GM19328 (cell line): Measurements from ENCODE around the gene CBFA2T3.

Experiments used
- ATAC-seq: cut with Tn5 transposase; IDR thresholded peaks from one replicate; pipeline ENCODE4 v1.9.1; 2021; ENCODE audit warnings: mild to moderate bottlenecking, moderate library complexity; ENCODE audit not compliant: unreplicated experiment

Gene CBFA2T3

DNA sequence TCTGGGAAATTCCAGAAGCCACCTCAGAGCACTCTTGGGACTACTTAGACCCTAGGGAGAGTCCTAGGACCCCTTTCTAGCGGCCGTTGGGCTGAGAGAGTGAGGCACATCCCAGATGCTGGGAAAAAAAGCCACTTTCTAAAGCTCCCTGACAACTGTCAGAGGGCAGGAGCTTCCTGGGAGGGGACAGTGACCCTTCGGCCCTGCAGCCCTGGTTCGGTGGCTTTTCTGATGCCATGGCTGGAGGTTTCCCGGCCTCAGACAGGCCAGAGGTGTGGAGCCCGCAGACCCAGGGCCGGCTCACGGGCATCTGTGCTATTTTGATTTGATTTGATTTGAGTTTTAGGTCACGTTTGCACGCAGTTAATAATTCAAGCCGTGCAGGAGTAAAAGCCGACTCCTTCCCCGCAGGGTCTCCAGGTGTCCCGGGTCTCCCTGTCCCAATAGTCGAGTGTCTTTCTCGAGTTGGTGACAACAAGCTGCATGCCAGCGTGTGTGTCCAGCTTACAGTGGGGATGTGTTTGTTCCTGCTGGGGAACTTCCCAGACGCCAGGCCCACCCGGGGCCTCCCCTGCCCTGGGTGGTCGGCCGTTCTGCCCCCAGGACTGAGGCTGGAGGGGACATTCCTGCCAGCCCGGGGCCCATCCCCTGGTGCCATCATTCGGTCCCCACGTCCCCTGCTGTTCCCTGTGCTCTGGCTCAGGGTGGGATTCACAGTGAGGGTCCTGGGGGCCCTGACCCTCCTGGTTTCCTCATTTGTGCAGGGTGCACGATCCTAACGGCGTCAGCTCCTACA is 1.0 kb upstream of the CBFA2T3 start:
- ATAC-seq, result no peak

DNA sequence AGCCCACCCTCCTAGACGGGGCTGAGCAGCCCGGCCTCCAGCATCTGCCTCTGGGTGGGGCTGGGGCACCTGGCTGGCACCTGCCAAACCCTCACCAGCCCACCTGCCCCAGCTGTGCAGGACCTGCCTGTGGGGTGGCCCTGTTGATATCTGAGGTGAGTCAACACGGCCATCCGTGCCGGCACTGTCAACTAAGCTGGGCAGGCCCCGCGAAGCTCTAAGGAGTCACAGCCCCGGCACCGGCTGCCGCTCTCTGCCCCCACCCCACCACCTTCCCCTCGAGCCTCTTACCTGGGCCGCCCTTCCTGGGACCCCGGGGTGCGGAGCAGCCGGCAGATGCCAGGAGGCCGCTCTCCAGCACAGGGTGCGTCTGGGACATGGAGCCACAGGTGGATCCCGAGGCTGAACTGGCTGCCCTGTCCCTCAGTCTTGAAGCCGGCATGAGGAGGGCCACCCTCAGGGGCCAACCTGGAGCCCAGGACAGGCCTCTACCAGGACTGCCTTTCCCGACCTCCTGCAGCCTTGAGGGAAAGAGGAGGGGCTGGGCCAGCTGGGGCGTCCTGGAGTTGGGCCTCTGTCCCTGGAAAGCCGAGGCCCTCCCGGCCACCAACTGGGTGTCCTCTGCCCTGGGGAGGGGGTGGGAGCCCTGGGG is 515 bp downstream of the CBFA2T3 start:
- no peak for ATAC-seq

DNA sequence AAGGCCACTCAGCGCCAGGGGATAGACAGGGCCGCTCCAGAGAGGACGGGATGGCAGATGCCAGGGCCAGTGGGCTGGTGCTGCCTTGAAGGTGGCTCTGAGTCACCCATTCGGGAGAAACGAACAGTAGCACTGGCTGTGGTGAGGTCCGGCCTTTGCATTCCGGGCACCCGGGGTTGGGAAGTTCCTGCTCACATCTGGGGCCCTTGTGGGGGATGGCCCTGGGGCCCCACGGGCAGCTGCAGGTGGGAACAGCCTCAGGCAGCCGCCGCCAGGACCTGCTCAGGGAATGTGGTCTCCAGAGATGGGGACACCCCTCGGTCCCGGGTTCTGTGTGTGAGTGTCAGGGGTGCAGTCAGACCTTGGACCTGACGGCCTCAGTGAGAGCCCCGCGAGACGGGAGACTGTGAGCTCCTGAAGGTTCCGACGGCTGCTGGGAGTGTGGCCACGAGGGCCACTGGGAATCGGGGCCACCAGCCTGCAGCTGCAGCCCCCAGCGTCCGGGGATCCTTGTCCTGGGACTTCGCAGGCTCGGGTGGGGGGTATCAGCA is 1.4 kb downstream of the CBFA2T3 start:
- no peak for ATAC-seq

- ATAC-seq, result no peak
These were observed 2.1 kb downstream of the CBFA2T3 start for GRCh38 chr16:88974916-88975215.

DNA sequence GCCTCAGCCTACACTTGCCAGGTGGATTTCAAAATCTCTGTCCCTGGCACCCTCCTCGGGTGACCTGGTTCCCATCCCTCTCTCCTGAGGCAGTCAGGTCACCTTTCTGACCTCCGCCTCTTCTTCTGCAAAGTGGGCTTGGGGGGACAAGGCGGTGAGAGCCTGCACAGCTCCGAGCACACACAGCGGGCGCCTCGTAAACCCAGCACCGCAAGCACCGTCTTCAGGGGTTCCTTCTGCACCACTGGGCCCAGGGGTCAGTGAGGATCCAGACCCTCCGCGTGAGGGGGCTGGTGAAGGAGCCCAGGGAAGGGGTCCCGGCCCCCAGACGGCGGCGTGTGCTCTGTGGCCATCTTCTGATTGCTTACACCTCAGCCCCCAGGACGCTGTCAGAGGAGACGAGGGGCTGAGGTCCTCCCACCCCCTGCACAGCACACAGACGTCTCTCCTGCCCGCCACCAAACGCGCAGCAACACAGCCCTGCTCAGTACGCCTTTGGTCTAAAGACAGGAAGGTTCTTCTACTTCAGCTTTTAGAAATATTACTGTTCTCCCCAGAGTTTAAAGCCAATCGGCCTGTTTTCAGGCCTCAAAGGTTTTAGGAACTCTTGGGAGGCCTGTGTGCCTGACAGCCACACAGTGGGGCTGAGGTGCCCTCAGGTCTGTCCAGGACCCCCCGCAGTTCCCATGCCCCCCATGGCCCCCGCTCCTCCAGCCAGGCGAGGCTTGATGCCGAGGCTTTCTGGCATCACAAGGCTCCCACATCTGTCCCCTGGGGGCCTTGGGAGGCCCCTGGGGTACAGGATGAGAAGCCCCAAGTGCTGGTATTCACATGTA is 2.7 kb downstream of the CBFA2T3 start:
- ATAC-seq, result no peak

DNA sequence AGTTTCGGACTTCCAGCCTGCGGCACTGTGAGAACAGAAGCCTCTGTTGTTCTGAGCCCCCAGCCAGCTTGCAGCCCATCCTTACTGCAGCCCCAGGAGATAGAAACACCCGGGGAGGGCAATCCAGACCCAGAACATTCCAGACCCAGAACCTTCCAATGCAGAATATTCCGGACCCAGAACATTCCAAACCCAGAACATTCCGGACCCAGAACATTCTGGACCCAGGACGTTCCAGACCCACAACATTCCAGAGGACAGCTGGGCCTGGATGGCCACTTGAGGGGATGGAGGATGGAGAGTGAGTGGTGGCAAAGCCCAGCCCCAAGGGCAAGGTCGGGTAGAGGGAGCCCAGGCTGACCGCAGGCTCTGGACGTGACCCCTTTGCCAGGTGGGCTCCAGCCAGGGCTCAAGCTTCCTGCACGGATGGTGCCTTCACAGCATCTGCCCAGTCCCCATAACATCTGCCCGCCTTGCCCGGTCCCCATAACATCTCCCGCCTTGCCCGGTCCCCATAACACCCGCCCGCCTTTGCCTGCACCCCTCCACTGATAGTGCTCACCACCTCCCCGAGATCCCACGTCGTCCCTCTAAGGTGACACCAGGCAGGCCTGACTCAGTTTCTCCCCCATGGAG is 3.5 kb downstream of the CBFA2T3 start:
- no peak for ATAC-seq

GRCh38 chr16:88973007-88973410 is 4.0 kb downstream of the CBFA2T3 start:
- no peak for ATAC-seq

DNA sequence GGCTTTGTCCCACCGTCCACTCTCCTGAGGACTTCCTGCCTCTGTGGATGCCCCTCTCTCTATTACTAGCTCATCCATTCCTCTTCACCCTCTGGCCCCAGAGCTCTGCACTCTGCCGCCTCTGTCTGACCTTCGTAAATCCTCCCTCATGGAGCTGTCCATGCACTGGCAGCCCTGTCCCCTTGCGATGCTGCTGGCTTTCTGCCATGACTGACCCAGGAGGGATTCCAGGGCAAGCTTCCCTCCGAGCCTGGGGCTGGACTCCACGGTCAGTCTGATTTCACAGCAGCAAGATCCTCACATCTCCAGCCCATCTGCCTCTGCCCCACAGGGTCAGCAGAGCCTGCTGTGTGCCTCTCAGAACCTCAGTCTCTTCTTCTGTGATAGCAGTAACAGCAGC is 4.7 kb downstream of the CBFA2T3 start:
- ATAC-seq, result no peak

DNA sequence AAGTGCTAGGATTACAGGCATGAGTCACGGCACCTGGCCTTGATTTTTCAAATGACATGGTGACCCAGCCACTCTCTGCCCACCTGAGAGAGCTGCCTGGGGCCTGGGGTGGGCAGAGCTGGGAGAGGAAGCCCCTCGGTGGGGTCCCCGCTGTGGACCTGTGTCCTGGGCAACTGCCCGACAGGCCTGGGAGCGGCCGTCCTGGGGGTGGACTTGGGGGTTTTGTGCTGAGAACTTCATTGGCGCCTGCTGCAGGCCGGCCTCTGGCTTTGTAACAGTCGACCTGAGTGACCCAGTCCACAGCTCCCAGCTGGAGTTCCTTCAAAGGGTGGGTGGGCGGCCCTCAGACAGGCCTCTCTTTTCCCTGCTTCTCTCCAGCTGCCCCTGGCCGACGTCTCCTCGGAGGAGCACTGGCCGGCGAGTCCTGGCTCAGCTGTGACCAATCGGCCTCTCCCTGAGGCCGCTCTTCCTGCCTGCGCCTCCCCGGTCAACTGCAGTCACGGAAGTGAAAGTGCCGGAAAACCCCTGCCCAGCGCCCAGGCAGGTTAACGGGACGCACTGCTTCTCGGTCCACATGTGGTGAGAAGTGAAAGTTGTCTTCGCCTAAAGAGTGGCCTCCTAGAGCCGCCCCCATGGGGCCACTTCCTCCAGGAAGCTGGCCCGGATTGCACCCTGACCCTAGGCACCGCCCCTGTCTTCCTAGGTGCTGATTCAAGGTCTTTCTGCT is 5.5 kb downstream of the CBFA2T3 start:
- ATAC-seq, result no peak

DNA sequence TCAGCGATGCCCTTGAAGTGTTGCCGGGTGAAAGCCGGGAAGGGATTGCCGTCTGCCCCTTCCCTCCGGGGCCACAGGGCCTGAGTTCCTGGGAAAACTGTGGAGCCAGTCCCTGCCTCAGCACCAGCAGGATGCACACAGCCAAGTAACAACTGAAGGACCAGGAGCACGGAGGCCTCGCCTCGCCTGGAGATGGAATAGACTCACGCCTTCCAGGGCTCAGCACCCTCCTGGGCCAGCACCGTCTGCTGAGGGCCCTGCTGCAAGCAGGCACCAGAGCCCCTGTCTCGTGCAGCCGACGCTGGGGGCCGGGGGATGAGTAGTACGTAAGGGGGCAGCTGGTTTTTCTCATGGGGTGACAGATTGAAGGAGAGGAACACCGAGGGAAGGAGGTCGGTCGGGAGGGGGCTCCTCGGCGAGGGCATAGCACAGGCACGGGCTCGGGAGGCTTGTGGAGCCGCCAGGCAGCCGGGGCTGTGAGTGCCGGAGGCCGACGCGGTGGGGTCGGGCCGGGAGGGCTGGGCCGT is 6.4 kb downstream of the CBFA2T3 start:
- no peak for ATAC-seq

GRCh38 chr16:88970050-88970449 is 7.0 kb downstream of the CBFA2T3 start:
- ATAC-seq, result no peak

DNA sequence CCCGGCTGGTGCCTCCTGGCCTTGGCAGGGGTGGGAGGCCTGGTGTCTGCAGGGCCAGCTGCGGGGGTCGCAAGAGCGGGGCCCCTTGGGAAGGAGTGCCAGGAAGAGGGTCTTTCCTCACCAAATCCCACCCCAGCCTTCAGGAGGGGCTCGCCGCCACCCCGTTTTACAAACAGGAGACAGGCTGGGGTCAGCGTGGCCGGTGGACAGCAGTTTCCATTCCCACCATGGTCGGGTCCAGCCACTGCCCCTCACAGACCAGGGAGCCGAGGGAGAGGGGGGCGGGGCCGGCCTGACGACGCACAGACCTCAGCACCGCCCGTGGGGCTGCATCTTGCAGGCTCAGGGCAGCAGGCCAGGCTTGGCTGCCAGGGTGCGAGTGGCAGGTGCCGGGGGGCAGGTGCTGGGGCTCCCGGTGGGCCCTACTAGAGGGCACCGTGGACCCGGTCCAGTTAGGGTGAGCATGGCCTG is 7.6 kb downstream of the CBFA2T3 start:
- no peak for ATAC-seq

- no peak for ATAC-seq
These were observed 8.3 kb downstream of the CBFA2T3 start for GRCh38 chr16:88968589-88969280.

DNA sequence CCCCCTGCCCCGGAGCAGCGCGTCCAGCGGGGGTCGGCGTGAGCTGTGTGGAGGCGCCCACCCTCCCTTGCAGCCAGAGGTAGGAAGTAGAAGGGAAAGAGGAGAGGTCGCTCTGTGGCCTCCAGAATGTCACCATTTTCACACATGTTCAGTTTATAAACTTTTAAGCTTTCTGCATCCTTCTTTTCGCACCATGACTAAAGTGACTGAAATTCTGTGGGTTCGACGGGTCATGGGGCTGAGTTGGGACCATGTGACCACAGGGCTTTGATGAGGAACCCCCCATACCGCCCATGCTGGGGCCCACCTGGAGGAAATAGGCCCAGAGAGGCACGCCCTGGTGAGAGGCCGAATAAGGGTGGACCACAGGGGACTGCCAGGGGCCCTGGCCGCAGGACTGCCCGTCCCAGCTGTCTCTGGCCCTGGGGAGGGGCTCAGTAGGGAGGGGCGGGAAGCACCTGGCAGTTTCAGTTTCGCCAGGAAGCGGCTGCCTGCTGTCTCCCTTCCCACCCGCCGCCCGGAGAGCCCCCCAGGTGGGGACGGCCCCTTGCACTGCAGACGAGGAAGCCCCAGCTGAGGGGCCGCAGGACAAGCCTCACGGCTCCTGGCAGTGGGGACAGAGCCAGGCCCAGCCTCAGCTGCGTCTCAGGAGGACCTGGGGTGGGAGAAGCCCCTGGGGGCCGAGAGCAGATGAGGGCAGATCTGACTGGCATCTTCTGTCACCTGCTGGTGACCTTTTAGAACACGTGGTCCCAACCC is 9.0 kb downstream of the CBFA2T3 start:
- no peak for ATAC-seq

- ATAC-seq, result no peak
These were observed 9.8 kb downstream of the CBFA2T3 start for GRCh38 chr16:88966986-88967829.

DNA sequence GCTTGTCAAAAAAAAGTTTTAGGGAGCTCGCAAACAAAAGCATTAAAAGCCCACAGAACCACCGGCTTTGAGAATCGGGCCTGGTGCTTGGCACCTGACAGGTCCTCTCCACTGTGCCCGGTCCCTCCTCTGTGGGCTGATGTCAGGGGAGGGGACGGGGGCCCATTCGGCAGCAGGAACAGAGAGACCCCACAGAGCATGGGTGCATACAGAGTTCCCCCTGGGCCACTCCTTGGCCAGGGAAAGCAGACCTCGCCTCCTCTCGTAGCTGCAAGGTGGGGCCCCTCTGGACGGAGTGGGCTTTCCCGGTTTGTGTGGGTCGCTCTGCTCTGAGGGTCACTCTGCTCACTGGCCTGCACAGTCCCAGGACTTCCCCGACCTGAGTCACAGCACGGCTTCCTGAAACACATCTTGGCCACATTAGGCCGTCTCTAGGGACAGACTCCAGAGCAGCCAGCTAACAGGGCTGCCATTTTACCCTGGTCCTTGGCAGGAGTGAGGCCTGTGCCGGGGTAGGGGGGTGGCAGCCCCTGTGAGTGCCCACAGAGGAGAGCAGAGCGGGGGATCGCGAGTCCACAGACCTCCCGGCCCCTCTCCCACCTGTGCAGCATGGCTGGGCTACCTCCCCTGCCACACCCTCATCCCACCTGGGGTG is 11.1 kb downstream of the CBFA2T3 start:
- ATAC-seq, result no peak

DNA sequence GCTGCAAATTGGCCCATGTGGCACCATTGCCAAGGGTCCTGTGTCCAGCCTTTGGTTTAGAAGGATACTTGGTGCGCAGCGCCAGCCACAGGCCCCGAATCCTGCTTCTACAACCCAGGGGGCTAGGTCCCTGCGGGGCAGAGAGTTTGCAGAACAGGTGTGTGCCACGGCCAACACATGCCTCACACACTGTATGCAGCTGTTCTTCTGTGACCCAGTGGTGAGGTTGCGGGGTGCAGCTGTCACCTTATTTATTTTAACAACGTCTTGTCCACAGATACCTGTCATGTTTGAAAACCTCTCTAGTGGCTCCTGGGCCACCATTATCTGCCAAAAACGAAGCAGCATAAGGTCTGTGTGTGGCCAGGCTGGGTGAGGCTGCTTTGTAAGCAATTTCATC is 11.6 kb downstream of the CBFA2T3 start:
- ATAC-seq, result no peak
